HG03175 (cell line): ENCODE data around the gene KIF25.

Experiments
- ATAC-seq: cut with Tn5 transposase; IDR thresholded peaks from one replicate; pipeline ENCODE4 v1.9.1; 2021; ENCODE audit warnings: mild to moderate bottlenecking, moderate library complexity; ENCODE audit not compliant: unreplicated experiment

The KIF25 gene

GRCh38 chr6:168016176-168016620 lies 18.7 kb downstream of the KIF25 start:
- ATAC-seq = no peak

GRCh38 chr6:168016721-168017525 lies 19.5 kb downstream of the KIF25 start:
- ATAC-seq = no peak

GRCh38 chr6:168017629-168018028 lies 20.2 kb downstream of the KIF25 start:
- no peak for ATAC-seq

GRCh38 chr6:168018664-168019063 lies 21.2 kb downstream of the KIF25 start:
- no peak for ATAC-seq

- ATAC-seq = no peak
Measured at GRCh38 chr6:168020242-168020641, 22.8 kb downstream of the KIF25 start.

- no peak for ATAC-seq
Measured at GRCh38 chr6:168021581-168021980, 24.1 kb downstream of the KIF25 start.

- no peak for ATAC-seq
Measured at GRCh38 chr6:168022488-168023321, 25.2 kb downstream of the KIF25 start.

- ATAC-seq = no peak
Measured at GRCh38 chr6:168024951-168025510, 27.6 kb downstream of the KIF25 start.

- ATAC-seq = no peak
Measured at GRCh38 chr6:168025831-168026710, 28.6 kb downstream of the KIF25 start.

GRCh38 chr6:168026925-168027324 lies 29.5 kb downstream of the KIF25 start:
- no peak for ATAC-seq

GRCh38 chr6:168027521-168027920 lies 30.1 kb downstream of the KIF25 start:
- ATAC-seq = no peak

- ATAC-seq = no peak
Measured at GRCh38 chr6:168028181-168028580, 30.7 kb downstream of the KIF25 start.

- ATAC-seq = no peak
Measured at GRCh38 chr6:168029459-168030217, 32.2 kb downstream of the KIF25 start.

- no peak for ATAC-seq
Measured at GRCh38 chr6:168030218-168030746, 32.8 kb downstream of the KIF25 start.

- ATAC-seq = no peak
Measured at GRCh38 chr6:168030908-168031307, 33.4 kb downstream of the KIF25 start.

GRCh38 chr6:168031411-168031971 lies 34.0 kb downstream of the KIF25 start:
- no peak for ATAC-seq

- no peak for ATAC-seq
Measured at GRCh38 chr6:168032005-168032760, 34.7 kb downstream of the KIF25 start.

- ATAC-seq = no peak
Measured at GRCh38 chr6:168033791-168034190, 36.3 kb downstream of the KIF25 start.

GRCh38 chr6:168034537-168034936 lies 37.1 kb downstream of the KIF25 start:
- ATAC-seq = no peak
